ENCODE measurements around the gene CDKN3.

GRCh38 chr14:54444681-54445080, 47.9 kb downstream of the CDKN3 start:
- no peak for TF ChIP-seq POLR2AphosphoS5 (IDR thresholded peaks at IDR 0.05)
- no peak for TF ChIP-seq CTCF (IDR thresholded peaks at IDR 0.05)

Data from transverse colon (tissue), 4 donors.